GM18517 (cell line): ENCODE data around the gene ZNF606.
"Not testable (repeated sequence)": the region's sequence is repeated elsewhere in the genome, so short reads cannot be mapped to it uniquely, and the experiment has no call there.

ENCODE experiments used
- ATAC-seq: cut with Tn5 transposase; IDR thresholded peaks from one replicate; pipeline ENCODE4 v1.9.1; 2021; ENCODE audit warnings: mild to moderate bottlenecking, moderate library complexity; ENCODE audit not compliant: unreplicated experiment

The ZNF606 gene

GRCh38 chr19:58010507-58010906 is 7.9 kb upstream of the ZNF606 start:
- ATAC-seq, result no peak

GRCh38 chr19:58009666-58010301 is 7.2 kb upstream of the ZNF606 start:
- ATAC-seq, result no peak

GRCh38 chr19:58009301-58009665 is 6.7 kb upstream of the ZNF606 start:
- no peak for ATAC-seq

GRCh38 chr19:58008877-58009276 is 6.3 kb upstream of the ZNF606 start:
- not testable (repeated sequence) for ATAC-seq

GRCh38 chr19:58007285-58007684 is 4.7 kb upstream of the ZNF606 start:
- ATAC-seq, result no peak

- no peak for ATAC-seq
Measured at GRCh38 chr19:58003174-58003828, 681 bp upstream of the ZNF606 start.

- ATAC-seq, result no peak
Measured at GRCh38 chr19:58001895-58002369, 688 bp downstream of the ZNF606 start.

GRCh38 chr19:58000677-58001076 is 1.9 kb downstream of the ZNF606 start:
- ATAC-seq, result no peak

GRCh38 chr19:57992841-57993240 is 9.8 kb downstream of the ZNF606 start:
- ATAC-seq, result no peak

- no peak for ATAC-seq
Measured at GRCh38 chr19:57978586-57979289, 23.9 kb downstream of the ZNF606 start.

GRCh38 chr19:57974434-57974833 is 28.2 kb downstream of the ZNF606 start, which contains the start of gene C19orf18:
C19orf18 (minus strand) TSS chr19:57974534; CDS start chr19:57974432, 102 bp downstream.
- ATAC-seq, result no peak

GRCh38 chr19:57964761-57965160 is 37.9 kb downstream of the ZNF606 start:
- ATAC-seq, result no peak

- ATAC-seq, result no peak
Measured at GRCh38 chr19:57961785-57962184, 40.8 kb downstream of the ZNF606 start.

- no peak for ATAC-seq
Measured at GRCh38 chr19:57954996-57955395, 47.6 kb downstream of the ZNF606 start.

GRCh38 chr19:57949702-57950101 is 52.9 kb downstream of the ZNF606 start:
- no peak for ATAC-seq

- no peak for ATAC-seq
Measured at GRCh38 chr19:57949296-57949695, 53.3 kb downstream of the ZNF606 start.

GRCh38 chr19:57947419-57948134 is 55.0 kb downstream of the ZNF606 start, which contains the start of gene ZNF256:
ZNF256 (minus strand) TSS chr19:57947706; CDS start chr19:57947474, 232 bp downstream.
- peak; percentile 85 for ATAC-seq

- ATAC-seq, result no peak
Measured at GRCh38 chr19:57947088-57947418, 55.6 kb downstream of the ZNF606 start.

- no peak for ATAC-seq
Measured at GRCh38 chr19:57946316-57946715, 56.3 kb downstream of the ZNF606 start.

GRCh38 chr19:57941593-57941992 is 61.0 kb downstream of the ZNF606 start:
- ATAC-seq, result no peak

GRCh38 chr19:57935731-57936130 is 66.9 kb downstream of the ZNF606 start:
- no peak for ATAC-seq
